ENCODE data around the gene SELENOI.
"Not testable (repeated sequence)": the region's sequence is repeated elsewhere in the genome, so short reads cannot be mapped to it uniquely, and the experiment has no call there.

Gene SELENOI, protein sequence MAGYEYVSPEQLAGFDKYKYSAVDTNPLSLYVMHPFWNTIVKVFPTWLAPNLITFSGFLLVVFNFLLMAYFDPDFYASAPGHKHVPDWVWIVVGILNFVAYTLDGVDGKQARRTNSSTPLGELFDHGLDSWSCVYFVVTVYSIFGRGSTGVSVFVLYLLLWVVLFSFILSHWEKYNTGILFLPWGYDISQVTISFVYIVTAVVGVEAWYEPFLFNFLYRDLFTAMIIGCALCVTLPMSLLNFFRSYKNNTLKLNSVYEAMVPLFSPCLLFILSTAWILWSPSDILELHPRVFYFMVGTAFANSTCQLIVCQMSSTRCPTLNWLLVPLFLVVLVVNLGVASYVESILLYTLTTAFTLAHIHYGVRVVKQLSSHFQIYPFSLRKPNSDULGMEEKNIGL

GRCh38 chr2:26345545-26346453, at the start of gene SELENOI:
SELENOI (plus strand) TSS chr2:26346143; CDS start chr2:26346233, 90 bp downstream.
- peak; percentile 99 for DNase-seq

- DNase-seq: no peak
These were observed 48.9 kb upstream of the SELENOI start for GRCh38 chr2:26297061-26297460.

DNA sequence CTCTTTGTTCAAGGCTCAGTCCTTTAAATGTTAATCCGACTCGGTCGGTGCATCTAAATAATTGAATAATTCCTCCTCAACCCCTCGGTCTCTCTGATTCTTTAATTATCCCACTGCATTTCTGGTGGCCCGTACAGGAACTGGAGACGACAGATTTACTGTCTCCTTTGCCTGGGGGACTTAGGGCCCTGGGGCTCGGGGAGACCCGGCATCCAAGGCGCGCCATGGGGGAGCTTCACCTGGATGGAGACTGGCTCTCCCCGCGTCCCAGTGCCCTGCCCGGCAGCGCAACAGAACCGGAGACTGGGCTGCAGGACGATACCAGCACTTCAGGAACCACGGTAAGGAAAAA, 47.7 kb upstream of the SELENOI start:
- no peak for DNase-seq

- DNase-seq: peak; percentile 78
These were observed 47.1 kb upstream of the SELENOI start for GRCh38 chr2:26298638-26299393.

- peak; percentile 82 for DNase-seq
These were observed 46.4 kb upstream of the SELENOI start for GRCh38 chr2:26299471-26300101.

- DNase-seq: peak; percentile 52
These were observed 45.6 kb upstream of the SELENOI start for GRCh38 chr2:26300234-26300925.

GRCh38 chr2:26302846-26303245, 43.1 kb upstream of the SELENOI start:
- no peak for DNase-seq

DNA sequence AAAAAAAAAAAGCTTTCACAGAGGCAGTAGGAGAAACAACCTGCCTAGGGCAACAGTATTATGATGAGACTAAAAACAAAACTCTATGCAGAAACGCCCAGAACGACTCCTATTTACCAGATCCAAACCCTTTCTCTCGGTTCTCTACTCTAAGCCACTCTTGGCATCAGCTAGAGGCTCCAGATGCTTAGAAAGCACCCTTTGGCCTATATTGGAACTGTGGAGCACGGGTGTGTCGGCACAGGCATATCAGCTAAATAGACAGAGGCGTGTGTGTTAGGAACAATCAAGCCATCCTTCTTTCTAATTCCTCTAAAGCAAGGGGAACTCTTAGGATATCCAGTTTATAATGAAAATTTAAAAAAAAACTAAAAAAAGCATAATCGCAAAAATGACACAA, 40.8 kb upstream of the SELENOI start:
- DNase-seq: not testable (repeated sequence)

DNA sequence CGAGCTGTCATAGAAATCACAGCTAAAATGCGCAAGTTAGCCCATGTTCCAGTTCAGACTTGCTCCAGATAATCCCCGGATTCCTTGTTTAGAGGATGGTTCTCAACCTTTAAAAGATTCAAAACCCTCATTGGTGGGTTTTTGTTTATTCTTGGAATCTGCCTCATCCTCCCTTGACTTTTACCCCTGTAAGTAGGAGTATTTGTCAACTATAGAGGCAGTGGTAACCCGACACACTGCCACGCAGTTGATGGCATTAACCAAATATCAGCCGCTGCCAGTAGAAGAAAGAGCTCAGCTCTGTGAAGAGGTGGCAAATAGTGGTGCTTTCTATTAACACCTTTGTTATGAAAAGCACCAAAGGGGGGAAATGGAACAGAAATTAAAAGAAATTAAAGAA, 40.4 kb upstream of the SELENOI start:
- DNase-seq: no peak

DNA sequence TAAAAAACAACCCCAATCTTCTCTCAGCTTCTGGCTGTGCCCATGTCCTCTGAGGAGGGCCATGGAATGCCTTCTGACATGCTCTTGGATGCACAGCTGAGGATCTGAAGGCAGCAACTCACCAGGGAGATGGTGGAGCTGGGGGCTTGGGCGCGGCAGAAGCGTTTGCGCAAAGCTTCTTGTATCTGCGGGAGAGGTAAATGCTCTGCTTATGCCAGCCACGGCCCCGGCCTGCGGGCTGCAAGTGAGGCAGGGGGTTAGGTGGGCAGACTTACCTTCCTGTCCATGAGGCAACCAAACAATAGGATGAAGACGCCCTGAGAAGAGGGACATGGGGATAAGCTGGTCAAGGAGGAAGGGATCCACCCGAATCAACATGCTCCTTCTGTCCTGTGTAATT, 36.0 kb upstream of the SELENOI start:
- DNase-seq: no peak

GRCh38 chr2:26312471-26312870, 33.5 kb upstream of the SELENOI start:
- no peak for DNase-seq

GRCh38 chr2:26313446-26313845, 32.5 kb upstream of the SELENOI start:
- no peak for DNase-seq

DNA sequence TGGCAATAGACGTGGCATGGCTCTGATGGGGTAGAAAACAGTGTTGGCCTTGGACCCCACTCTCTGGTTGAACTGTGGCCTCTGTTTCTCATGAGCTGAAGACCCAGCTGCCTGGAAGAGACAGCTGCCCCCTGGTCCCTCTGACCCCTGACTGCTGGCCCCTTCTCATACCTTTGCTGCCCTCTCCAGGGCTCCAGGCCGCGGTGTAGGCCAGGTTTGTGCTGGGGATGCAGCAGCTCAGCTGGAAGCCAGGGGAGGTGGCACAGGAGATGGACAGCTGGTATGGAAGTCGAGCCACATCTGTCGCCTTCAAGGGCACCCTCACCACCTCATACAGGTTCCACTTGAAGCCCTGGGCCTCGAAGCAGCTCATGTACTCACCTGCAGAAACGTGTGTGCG, 31.7 kb upstream of the SELENOI start:
- DNase-seq: no peak

DNA sequence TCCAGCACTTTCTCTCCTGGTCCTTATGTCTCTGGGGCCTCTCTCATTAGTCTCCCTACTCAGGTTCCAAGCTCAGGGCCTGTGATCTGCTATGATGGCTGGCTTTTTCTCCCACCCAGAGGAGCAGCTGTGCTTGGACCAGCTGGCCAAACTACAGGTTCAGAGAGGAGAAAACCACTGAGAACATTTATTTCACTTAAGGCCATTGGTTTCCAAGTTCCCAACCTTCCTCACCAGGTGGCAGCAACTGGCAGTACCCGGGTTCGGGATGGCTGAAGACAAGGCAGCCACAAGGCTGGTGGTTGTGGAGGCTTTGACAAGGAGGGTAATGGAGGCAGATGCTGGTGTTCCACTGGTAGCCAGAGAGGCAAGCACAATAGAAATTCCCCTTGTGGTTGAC, 29.9 kb upstream of the SELENOI start:
- DNase-seq: no peak

- DNase-seq: no peak
These were observed 29.1 kb upstream of the SELENOI start for GRCh38 chr2:26316845-26317244.

- DNase-seq: no peak
These were observed 28.4 kb upstream of the SELENOI start for GRCh38 chr2:26317377-26318105.

- DNase-seq: no peak
These were observed 27.0 kb upstream of the SELENOI start for GRCh38 chr2:26318950-26319349.

- not testable (repeated sequence) for DNase-seq
These were observed 21.5 kb upstream of the SELENOI start for GRCh38 chr2:26324479-26324878.

GRCh38 chr2:26324903-26325302, 21.0 kb upstream of the SELENOI start:
- DNase-seq: no peak

DNA sequence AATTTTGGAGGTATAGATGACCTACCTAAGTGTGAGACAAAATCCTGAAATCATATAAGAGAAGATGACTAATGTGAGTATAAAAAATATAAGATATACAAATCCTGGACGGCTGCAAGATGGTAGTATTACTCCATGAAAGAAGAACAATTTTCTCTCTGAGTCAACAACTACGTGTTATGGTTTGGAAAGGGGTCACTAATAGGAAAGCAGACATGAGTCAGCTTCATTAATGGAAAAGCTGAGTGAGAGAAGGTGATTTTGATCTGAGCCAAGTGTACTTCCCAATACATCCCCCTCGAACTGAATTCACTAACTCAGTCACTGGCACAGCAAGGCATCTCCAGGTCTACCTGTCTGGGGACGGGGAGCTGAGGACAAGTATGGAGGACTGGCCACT, 20.1 kb upstream of the SELENOI start:
- no peak for DNase-seq

- no peak for DNase-seq
These were observed 19.4 kb upstream of the SELENOI start for GRCh38 chr2:26326514-26326913.

Data from inflammatory macrophage treated with lipopolysaccharide for 4 hours (primary cell).